Measurements from ENCODE around the gene VPS37D.

DNA sequence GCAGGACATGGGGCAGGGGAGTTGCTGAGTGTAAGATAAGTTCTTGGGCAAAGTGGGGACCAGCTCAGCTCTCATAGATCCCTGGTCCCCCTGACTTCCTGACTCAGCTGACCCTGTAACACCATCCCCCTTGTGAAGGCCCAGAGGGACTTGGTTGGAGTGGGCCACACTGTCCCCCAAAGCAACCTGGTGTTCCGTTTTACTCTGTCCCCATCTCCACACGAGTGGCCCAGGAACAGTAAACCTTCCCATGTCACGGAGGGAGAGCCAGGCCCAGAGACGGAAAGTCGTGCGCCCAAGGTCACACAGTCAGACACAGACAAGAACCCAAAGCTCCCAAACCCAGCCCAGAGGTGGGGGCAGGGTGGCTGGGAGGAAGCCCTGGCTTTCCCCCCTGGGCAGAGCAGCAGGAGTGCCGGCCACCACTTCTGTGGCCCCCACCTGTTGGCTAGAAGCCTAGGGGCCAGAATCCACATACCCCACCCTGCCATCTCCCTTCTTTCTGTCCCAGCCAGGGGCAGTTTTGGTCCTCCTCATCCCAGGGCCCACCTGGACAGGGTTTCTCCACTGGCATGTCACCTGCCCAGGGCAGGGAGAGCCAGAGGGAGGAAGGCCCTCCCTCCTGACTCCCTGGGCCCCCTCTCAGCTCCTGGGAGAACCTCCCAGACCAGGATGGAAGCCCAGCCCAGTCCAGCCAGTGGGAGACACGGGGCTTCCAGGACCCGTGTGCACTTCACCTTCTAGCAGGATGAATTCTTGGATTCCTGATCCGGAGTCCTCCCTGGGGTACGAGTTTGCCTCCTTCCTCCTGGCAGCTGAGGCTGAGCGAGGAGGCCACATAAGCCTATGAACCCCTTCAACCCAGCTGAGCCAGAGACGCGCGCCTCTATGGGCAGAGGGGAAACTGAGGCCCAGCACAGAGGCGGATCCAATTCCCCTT lies 20.6 kb upstream of the VPS37D start:
- TF ChIP-seq, protein P1, sequence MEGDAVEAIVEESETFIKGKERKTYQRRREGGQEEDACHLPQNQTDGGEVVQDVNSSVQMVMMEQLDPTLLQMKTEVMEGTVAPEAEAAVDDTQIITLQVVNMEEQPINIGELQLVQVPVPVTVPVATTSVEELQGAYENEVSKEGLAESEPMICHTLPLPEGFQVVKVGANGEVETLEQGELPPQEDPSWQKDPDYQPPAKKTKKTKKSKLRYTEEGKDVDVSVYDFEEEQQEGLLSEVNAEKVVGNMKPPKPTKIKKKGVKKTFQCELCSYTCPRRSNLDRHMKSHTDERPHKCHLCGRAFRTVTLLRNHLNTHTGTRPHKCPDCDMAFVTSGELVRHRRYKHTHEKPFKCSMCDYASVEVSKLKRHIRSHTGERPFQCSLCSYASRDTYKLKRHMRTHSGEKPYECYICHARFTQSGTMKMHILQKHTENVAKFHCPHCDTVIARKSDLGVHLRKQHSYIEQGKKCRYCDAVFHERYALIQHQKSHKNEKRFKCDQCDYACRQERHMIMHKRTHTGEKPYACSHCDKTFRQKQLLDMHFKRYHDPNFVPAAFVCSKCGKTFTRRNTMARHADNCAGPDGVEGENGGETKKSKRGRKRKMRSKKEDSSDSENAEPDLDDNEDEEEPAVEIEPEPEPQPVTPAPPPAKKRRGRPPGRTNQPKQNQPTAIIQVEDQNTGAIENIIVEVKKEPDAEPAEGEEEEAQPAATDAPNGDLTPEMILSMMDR (IDR thresholded peaks at IDR 0.05; ENCODE audit: poor library complexity): no peak
- TF ChIP-seq EZH2phosphoT487 (IDR thresholded peaks at IDR 0.05; ENCODE audit: low read depth, severe bottlenecking, unreplicated experiment) (no peak), EZH2 (IDR thresholded peaks at IDR 0.05; ENCODE audit: borderline replicate concordance) (no peak)
